ENCODE results near the gene TAS1R1. TPM values are rescaled to one million over a fixed set of nuclear protein-coding genes. Genes with fewer than 3 reads are reported as not detected.
A peak's percentile ranks its signal among the peaks of the same experiment; 100 is the strongest.

Gene TAS1R1
- total and polyA plus RNA-seq, 9 of the 15 experiments (the other 6 are each of a cell fraction or from before 2014, with no cell fraction given): 0.06 TPM; not detected in 8

GRCh38 chr1:6612641-6613360, 57.7 kb downstream of the TAS1R1 start (continued):
- TF ChIP-seq ZNF318 (IDR thresholded peaks at IDR 0.05; ENCODE audit: borderline replicate concordance in 1 of 2, low read depth in 1 of 2): no peak
- no peak for TF ChIP-seq ZNF347 (CRISPR knock-in tag; IDR thresholded peaks at IDR 0.05; ENCODE audit: low read depth)
- TF ChIP-seq CBFB (CRISPR knock-in tag; IDR thresholded peaks at IDR 0.05): 0 out of 2 replicates have a peak, but pooled peaks have one; percentile 48
- TF ChIP-seq, protein P1, sequence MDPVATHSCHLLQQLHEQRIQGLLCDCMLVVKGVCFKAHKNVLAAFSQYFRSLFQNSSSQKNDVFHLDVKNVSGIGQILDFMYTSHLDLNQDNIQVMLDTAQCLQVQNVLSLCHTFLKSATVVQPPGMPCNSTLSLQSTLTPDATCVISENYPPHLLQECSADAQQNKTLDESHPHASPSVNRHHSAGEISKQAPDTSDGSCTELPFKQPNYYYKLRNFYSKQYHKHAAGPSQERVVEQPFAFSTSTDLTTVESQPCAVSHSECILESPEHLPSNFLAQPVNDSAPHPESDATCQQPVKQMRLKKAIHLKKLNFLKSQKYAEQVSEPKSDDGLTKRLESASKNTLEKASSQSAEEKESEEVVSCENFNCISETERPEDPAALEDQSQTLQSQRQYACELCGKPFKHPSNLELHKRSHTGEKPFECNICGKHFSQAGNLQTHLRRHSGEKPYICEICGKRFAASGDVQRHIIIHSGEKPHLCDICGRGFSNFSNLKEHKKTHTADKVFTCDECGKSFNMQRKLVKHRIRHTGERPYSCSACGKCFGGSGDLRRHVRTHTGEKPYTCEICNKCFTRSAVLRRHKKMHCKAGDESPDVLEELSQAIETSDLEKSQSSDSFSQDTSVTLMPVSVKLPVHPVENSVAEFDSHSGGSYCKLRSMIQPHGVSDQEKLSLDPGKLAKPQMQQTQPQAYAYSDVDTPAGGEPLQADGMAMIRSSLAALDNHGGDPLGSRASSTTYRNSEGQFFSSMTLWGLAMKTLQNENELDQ (CRISPR knock-in tag; IDR thresholded peaks at IDR 0.05; ENCODE audit: borderline replicate concordance): no peak
- TF ChIP-seq ZSCAN29 (IDR thresholded peaks at IDR 0.05): 0 out of 2 replicates have a peak, but pooled peaks have one; percentile 21
- TF ChIP-seq ZBTB5 (IDR thresholded peaks at IDR 0.05): no peak
- TF ChIP-seq, protein P2, sequence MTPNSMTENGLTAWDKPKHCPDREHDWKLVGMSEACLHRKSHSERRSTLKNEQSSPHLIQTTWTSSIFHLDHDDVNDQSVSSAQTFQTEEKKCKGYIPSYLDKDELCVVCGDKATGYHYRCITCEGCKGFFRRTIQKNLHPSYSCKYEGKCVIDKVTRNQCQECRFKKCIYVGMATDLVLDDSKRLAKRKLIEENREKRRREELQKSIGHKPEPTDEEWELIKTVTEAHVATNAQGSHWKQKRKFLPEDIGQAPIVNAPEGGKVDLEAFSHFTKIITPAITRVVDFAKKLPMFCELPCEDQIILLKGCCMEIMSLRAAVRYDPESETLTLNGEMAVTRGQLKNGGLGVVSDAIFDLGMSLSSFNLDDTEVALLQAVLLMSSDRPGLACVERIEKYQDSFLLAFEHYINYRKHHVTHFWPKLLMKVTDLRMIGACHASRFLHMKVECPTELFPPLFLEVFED (CRISPR knock-in tag; conservative IDR thresholded peaks at IDR 0.05): no peak
- TF ChIP-seq GATAD2A (IDR thresholded peaks at IDR 0.05): no peak
- TF ChIP-seq EP400 (IDR thresholded peaks at IDR 0.05): no peak
- no peak for TF ChIP-seq KLF6 (CRISPR knock-in tag; IDR thresholded peaks at IDR 0.05; ENCODE audit: borderline replicate concordance)
- no peak for TF ChIP-seq KDM4B (IDR thresholded peaks at IDR 0.05; ENCODE audit: borderline replicate concordance in 2 of 2, low read depth in 1 of 2)
